GM19025 (cell line): Measurements from ENCODE around the gene CELA2A.
"Not testable (repeated sequence)": the region's sequence is repeated elsewhere in the genome, so short reads cannot be mapped to it uniquely, and the experiment has no call there.

Experiments used
- ATAC-seq: cut with Tn5 transposase; IDR thresholded peaks from one replicate; pipeline ENCODE4 v1.9.1; 2021; ENCODE audit warnings: mild to moderate bottlenecking, low read depth, moderate library complexity; ENCODE audit not compliant: unreplicated experiment

Gene CELA2A

DNA sequence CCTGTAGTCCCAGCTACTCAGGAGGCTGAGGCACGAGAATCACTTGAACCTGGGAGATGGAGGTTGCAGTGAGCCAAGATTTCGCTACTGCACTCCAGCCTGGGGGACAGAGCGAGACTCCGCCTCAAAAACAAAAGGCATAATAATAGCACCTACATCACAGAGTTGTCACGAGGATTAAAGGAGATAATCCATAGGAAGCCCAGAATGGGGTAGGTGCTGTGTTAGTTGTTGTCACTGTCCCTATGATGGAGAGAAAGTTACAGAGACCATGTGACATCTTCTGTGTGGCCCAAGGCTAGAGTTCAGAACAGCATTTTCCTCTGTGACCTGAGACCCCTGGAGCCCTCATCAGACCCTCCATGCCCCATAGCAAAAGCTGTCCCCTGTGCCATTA is 7.4 kb downstream of the CELA2A start:
- ATAC-seq = not testable (repeated sequence)

DNA sequence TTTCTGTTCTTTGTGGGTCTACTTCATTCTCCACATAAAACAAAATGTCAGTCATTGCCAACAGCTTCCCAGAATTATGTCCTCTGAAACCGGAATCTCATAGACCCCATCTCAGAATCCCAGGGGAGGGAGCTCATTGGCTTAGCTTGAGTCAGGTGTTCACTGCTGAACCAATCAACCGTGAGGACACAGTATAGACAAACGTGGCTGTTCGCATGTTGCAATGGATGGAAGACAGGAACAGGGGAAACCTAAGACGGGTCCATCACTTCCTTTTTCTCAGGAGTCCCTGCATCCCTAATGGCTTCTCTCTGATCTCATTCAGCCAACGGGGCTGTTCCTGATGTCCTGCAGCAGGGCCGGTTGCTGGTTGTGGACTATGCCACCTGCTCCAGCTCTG is 9.1 kb downstream of the CELA2A start:
- ATAC-seq = no peak

DNA sequence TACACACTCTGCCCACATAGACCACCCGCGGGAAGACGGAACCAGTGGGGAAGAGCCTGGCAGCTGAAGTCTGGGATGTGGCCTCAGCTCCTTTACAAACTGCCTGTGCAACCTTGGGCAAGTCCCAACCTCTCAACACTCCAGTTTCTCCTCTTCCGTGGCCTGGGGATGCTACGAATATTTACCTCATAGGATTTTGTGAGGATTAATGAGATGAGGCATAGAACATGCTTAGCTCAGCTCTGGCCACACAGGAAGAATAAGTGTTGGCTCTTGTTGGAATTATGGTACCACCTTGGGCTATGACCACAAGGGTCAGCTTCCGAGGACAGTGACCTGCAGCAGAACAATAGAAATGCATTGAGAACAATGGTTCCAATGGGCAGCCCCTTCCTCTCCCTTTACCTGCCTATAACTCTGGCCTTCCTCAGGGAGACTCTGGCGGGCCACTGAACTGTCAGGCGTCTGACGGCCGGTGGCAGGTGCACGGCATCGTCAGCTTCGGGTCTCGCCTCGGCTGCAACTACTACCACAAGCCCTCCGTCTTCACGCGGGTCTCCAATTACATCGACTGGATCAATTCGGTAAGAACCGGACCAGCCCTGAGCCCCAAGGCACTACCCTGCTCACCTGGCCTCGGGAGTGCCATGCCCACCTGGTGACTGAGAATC is 10.6 kb downstream of the CELA2A start:
- not testable (repeated sequence) for ATAC-seq

DNA sequence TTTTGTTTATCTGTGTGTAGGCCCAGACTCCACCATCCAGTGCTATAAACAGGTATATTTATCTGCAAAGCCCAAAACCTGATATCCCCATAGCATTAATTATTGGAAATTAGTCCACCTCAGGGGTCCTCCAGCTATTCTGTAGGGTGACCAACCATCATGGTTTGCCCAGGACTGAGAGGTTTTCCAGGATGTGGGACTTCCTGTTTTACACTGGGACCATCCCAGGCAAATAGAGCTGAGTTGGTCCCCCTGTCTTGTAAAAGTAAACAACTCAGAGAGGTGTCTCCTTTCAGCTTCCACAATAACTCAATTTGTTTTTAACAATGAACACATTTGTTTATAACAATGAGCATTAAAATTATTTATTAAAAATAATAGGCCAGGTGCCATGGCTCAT is 11.6 kb downstream of the CELA2A start:
- ATAC-seq = no peak

DNA sequence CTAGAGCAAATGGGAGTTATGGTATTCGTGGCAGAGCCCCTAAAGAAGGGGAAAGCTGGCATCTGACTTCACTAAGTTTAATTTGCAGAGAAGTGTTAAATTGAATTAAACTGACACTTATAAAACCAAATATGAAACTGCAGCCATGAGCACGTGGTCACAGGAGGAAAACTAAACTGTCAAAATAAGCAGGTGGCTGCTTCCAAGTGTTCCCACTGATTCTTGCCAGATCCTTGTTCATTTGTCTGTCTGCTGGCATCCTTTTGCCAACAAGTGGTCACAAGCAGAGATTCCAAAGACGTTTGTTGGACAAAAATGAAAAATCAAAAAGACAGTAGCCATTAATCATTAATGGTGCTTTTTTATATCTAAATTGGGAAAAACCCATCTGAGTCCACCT is 12.8 kb downstream of the CELA2A start:
- ATAC-seq = no peak

DNA sequence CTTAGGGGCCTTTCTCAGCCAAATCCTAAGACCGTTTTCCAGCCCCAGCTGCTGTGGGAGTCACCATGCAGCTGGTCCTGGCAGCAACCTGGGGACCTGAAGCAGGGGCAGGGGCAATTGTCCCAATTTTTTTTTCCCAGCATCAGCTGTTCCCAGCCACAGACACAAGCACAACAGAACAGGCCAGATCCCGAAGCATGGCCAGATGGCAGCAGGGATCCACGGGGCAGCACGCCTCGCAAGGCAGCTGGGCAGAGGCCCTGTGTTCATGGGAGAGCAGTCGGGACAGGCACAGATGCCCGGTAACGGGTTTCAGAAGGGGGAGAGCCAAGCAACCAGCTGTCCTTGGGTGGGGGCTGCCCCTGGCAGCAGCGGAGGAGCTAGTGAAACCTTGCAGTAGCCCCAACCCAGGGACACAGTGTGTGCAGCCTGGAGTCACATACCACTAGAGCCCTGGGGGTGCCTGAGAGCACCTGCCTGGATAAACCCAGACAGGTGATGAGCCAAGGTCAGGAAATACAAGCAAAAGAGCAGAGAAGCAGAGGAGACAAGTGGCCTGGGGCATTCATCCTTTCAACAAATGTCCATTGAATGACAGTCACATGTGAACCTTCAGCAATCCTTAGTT is 13.4 kb downstream of the CELA2A start:
- ATAC-seq = not testable (repeated sequence)

DNA sequence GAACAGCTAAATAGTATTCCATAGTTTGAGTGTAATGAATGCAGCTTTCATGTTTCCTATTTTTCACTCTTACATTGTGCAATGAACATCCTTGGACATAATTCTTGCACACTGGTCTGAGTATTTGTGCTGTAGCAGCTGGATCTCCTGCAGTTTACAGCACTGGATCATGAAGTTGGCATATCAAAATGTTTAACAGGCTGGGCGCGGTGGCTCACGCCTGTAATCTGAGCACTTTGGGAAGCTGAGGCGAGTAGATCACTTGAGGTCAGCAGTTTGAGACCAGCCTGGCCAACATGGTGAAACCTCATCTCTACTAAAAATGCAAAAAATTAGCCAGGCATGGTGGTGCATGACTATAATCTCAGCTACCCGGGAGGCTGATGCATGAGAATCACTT is 14.5 kb downstream of the CELA2A start:
- ATAC-seq = not testable (repeated sequence)

DNA sequence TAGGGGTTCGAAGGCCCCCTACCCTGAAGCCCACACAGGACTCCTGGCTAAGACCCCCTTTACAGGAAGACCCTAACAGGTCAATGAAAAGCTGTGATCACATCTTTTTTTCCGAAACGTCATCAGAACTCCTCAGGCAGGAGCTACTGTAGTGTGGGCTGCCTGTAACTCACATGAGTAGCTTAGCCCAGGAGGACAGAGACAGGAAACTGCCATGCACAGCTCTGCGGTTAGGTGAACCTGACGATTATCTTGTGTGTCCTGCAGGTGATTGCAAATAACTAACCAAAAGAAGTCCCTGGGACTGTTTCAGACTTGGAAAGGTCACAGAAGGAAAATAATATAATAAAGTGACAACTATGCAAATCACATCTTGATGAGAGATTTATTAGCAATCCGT is 15.2 kb downstream of the CELA2A start:
- not testable (repeated sequence) for ATAC-seq

DNA sequence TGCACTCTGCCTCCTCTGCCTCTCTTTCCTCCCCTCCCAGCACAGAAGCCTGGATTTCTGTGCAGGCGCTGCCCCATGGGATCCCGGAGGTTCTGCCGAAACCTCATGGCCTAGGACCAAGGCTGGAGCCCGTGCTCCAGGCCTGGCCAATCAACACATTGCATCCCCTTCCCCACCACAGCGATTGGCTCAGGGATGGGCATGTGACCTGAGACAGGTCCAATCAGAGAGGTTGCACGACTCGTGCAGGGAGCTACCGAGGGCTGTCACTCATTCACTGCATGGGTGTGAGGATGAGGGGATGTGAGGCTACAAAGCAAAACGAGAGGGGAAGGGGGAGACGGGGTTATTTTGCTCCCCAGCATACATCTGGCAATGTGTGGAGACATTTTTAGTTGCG is 16.1 kb downstream of the CELA2A start:
- ATAC-seq = no peak

DNA sequence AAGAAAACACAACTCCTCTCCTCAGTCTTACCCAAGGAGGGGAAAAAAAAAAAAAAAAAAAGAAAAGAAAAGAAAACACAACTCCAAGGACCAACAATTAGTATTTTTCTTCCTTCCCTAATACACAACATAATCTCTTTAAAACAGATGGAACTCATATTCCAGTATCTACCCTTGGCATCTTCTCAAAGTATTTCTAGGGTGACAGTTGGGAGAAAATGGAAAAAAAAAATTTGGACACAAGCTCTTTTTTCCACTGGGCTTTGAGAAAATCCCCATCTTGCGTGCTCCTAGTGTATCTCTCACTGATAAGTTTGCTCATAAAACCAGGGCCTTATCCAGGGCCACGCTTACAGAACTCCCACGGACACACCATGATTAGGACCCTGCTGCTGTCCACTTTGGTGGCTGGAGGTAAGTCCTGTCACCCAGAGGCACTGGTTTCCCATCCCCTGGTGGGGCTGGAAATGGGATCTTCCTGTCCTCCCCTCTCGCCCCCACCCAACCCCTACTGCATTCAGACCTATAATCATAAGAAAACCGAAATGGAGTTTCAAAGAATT is 19.3 kb downstream of the CELA2A start, which contains the start of gene CELA2B:
Gene CELA2B, plus strand, starts transcription at position 353 of the 563 bp plus-strand sequence. Its CDS starts 22 bp downstream, at position 375.
- no peak for ATAC-seq

DNA sequence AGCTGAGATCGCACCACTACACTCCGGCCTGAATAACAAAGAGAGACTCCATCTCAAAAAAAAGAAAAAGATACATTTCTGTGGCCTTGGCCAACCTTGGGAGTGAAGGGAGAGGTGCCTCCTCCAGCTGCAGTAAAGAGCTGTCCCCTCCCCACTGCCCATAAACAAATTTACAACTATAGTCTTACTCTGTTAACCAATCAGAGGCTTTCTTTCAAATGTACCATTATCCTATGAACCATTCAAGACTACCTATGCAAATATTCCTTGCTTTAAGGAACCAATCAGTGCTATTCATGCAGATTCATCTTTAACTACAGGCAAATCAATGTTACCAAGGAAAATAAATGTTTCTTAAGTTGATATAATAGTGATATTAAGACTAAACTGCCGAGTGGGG is 20.4 kb downstream of the CELA2A start:
- no peak for ATAC-seq

DNA sequence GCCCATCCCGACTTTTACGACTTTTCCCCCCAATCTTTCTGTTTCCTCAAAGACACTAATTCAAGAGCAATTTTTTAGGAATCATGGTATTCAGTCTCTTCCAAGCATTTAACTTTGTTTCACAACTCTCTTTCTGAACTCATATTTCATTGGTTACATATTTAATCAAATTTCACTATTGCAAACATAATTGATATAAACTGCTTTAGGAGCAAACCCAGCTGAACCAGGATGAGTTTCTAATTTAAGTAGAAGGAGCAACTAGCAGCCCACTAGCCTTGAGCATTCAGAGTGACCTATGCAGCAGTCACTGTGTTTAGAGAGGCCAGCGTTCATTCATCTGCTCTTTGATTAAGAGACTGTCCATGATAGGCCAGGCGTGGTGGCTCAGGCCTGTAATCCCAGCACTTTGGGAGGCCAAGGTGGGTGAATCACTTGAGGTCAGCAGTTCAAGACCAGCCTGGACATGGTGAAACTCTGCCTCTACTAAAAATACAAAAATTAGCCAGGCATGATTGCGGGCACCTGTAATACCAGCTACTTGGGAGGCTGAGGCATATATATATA is 21.2 kb downstream of the CELA2A start:
- ATAC-seq = no peak

DNA sequence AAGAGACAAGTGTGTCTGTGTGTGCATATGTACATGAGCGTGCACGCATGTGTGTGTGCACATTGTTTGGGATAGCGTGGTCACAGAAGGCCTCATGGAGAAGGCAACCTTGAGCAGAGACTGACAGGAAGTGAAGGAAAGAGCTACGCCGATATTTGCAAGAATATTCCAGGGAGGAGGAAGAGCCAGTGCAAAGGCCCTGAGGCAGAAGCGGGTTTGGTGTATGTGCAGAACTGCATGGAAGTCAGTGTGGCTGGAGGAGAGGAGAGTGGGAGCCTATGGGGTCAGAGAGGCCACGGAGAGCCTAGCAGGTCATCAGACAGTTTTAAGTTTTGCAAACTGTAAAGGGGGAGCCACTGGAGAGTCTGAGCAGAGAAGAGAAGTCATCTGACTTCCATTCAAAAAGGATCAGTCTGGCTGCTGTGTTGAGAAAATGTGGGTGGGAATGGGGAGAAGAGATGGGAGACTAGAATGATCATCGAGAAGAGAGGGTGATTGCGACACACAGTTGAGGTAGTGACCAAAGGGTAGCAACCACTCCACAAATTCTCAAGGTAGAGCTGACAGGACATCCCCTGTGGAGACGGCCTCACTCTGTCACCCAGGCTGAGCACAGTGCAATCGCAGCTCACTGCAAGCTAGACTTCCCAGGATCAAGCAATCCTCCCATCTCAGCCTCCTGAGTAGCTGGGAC is 23.3 kb downstream of the CELA2A start:
- ATAC-seq = no peak

DNA sequence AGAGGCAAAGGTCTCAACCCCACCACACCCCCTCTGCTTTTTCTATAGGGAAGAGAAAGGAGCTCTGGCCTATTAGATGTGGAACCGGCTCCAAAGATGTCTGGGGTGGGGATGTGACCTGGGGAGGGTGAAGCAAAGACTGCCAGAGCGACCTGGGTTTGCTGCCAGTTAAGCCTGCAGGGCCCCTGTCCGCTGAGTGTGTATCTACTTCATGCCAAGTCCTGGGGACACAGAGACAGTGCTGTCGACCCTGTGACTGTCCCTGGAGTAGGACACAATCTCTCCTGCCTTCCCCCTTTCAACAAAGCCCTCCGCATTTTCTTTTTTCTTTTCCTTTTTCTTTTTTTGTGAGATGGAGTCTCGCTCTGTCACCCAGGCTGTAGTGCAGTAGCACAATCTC is 25.9 kb downstream of the CELA2A start:
- not testable (repeated sequence) for ATAC-seq

DNA sequence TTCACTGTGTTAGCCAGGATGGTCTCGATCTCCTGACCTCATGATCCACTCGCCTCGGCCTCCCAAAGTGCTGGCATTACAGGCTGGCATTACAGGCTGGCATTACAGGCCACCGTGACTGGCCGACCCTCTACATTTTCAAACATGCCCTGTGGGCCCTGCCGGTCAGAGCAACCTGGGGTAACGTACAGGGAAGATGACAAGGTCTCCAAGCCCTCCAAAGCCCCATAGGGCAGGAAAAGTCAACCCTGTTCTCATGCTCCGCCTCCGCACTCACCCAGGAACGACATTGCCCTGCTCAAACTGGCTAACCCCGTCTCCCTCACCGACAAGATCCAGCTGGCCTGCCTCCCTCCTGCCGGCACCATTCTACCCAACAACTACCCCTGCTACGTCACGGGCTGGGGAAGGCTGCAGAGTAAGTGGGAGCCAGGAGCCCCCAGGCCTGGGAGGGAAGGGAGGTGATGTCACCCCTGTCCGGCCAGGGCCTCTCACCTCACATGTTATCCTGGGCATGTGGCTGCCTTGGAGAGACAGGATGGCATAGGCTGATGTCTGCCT is 26.5 kb downstream of the CELA2A start:
- ATAC-seq = not testable (repeated sequence)

DNA sequence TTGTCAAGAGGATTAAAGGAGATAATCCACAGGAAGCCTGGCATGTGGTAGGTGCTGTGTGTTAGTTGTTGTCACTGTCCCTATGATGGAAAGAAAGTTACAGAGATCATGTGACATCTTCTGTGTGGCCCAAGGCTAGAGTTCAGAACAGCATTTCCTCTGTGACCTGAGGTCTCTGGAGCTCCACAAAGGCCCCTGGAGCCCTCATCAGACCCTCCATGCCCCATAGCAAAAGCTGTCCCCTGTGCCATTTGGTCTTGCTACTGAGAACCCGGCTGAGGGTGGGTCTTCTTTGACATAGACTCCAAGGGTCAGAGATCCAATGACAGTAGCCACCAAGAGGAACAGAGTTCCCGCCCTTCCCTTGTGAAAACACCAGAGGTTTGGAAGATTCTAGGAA is 27.4 kb downstream of the CELA2A start:
- no peak for ATAC-seq

DNA sequence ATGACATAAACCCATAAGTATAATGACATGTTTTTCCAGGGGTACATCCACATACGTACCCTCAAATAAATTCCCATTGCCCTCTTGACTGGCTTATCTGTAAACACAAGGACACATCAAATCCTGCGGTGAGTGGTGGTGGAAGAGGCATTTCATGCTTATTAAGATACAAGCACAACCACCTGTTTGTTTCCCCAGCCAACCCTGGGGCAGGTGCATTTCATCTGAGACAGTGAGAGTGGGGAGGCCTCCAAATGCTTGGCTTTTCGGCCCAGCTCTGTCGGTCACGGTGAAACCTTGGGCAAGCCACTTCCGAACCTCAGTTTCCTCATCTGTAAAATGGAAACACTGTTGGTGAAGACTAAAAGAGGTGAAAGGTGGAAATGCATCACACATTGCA is 27.9 kb downstream of the CELA2A start:
- ATAC-seq = not testable (repeated sequence)

DNA sequence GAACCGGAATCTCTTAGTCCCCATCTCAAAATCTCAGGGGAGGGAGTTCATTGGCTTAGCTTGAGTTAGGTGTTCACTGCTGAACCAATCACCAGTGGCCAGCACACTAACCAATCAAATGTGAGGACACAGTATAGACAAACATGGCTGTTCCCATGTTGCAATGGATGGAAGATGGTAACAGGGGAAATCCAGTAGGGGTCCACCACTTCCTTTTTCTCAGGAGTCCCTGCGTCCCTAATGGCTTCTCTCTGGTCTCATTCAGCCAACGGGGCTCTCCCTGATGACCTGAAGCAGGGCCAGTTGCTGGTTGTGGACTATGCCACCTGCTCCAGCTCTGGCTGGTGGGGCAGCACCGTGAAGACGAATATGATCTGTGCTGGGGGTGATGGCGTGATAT is 29.1 kb downstream of the CELA2A start:
- ATAC-seq = no peak

DNA sequence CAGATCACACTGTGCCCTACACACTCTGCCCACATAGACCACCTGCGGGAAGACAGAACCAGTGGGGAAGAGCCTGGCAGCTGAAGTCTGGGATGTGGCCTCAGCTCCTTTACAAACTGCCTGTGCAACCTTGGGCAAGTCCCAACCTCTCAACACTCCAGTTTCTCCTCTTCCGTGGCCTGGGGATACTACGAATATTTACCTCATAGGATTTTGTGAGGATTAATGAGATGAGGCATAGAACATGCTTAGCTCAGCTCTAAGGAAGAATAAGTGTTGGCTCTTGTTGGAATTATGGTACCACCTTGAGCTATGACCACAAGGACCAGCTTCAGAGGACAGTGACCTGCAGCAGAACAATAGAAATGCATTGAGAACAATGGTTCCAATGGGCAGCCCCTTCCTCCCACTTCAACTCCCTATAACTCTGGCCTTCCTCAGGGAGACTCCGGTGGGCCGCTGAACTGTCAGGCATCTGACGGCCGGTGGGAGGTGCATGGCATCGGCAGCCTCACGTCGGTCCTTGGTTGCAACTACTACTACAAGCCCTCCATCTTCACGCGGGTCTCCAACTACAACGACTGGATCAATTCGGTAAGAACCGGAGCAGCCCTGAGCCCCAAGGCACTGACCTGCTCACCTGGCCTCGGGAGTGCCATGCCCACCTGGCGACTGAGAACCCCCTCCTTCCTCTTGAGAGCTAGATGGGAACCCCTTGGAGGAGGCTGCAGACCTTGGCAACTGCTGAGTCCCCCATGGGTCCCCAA is 30.5 kb downstream of the CELA2A start:
- not testable (repeated sequence) for ATAC-seq

DNA sequence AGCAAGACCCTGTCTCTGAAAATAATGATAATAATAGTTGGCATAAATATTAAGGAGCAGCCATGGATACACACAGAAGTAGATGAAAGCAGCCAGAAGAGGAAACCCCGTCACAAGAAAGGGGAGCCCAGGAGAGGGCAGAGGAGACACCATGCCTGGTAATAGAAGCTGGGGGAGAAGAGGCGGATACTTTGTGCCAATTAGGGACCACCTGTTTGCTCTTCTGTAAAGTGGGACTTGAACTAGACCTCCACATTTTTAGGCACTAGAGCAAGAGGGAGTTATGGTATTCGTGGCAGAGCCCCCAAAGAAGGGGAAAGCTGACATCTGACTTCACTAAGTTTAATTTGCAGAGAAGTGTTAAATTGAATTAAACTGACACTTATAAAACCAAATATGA is 31.8 kb downstream of the CELA2A start:
- no peak for ATAC-seq
